Measurements from ENCODE around the gene PTBP3. TPM values are rescaled to one million over a fixed set of nuclear protein-coding genes. Genes with fewer than 3 reads are reported as not detected.

PTBP3 gene
- total RNA-seq, 1 experiment from 2014 or later, result 172 TPM

- intact Hi-C loops (cut with micrococcal nuclease; ENCODE audit: unreplicated experiment), result no loop called here
- CTCF ChIA-PET, result no interaction called here
- Mint-ChIP-seq H3K4me1 (ENCODE audit: low read depth, unreplicated experiment) (peaks cover 71% of the 10 kb centered on the region), H3K9me3 (ENCODE audit: unreplicated experiment) (no peaks in the 10 kb centered on the region), H3K27me3 (ENCODE audit: insufficient read depth, unreplicated experiment) (no peaks in the 10 kb centered on the region), H3K36me3 (ENCODE audit: insufficient read depth, unreplicated experiment) (peaks cover 29% of the 10 kb centered on the region), H3K4me3 (ENCODE audit: unreplicated experiment) (peak overlapping the region; percentile 58), H3K27ac (ENCODE audit: unreplicated experiment) (peak overlapping the region; percentile 87)
- BruUV-seq (replicated peaks), result no TSS peak
- Histone ChIP-seq H3K9me3 (no peaks in the 10 kb centered on the region), H3K27me3 (replicated peaks; ENCODE audit: control insufficient read depth, insufficient read depth, low read length) (no peaks in the 10 kb centered on the region), H3K4me3 (ENCODE audit: low read depth, low read length) (no peak overlapping the region), H3K4me1 (peaks cover 91% of the 10 kb centered on the region), H3K36me3 (ENCODE audit: control insufficient read depth, insufficient read depth, low read length) (no peaks in the 10 kb centered on the region; the same call in 1 of the 2 replicates)
- no peak for TF ChIP-seq CTCF (IDR thresholded peaks at IDR 0.05; ENCODE audit: insufficient read depth in 1 of 2, low read depth in 1 of 2, low read length in 1 of 2, severe bottlenecking in 1 of 2, unreplicated experiment in 1 of 2)
- POLR2A ChIA-PET, result no interaction called here
- peak; percentile 63 to 90 for DNase-seq
Measured at GRCh38 chr9:112169368-112169767, 164.1 kb downstream of the PTBP3 start.

- ChIA-PET CTCF (no interaction called here), POLR2A (no interaction called here)
- Histone ChIP-seq H3K4me3 (ENCODE audit: low read depth, low read length) (no peak overlapping the region), H3K9me3 (no peaks in the 10 kb centered on the region), H3K4me1 (peaks cover 93% of the 10 kb centered on the region), H3K36me3 (ENCODE audit: control insufficient read depth, insufficient read depth, low read length) (no peaks in the 10 kb centered on the region), H3K27me3 (replicated peaks; ENCODE audit: control insufficient read depth, insufficient read depth, low read length) (no peaks in the 10 kb centered on the region)
- Mint-ChIP-seq H3K27ac (ENCODE audit: unreplicated experiment) (peak overlapping the region; percentile 87), H3K27me3 (ENCODE audit: insufficient read depth, unreplicated experiment) (no peaks in the 10 kb centered on the region), H3K36me3 (ENCODE audit: insufficient read depth, unreplicated experiment) (peaks cover 29% of the 10 kb centered on the region), H3K4me3 (ENCODE audit: unreplicated experiment) (peak overlapping the region; percentile 58), H3K4me1 (ENCODE audit: low read depth, unreplicated experiment) (peaks cover 64% of the 10 kb centered on the region), H3K9me3 (ENCODE audit: unreplicated experiment) (no peaks in the 10 kb centered on the region)
- no peak for TF ChIP-seq CTCF (IDR thresholded peaks at IDR 0.05; ENCODE audit: insufficient read depth in 1 of 2, low read depth in 1 of 2, low read length in 1 of 2, severe bottlenecking in 1 of 2, unreplicated experiment in 1 of 2)
- BruUV-seq (replicated peaks), result no TSS peak
- DNase-seq, result no peak
- intact Hi-C loops (cut with micrococcal nuclease; ENCODE audit: unreplicated experiment), result no loop called here
Measured at GRCh38 chr9:112168197-112168596, 165.2 kb downstream of the PTBP3 start.

Other genes with a start within 250 kb of the PTBP3 start
- 53.4 and 60.1 TPM in 2 replicates for gene SUSD1, start 158.3 kb downstream of the PTBP3 start, total RNA-seq (2022)
- 122 and 134 TPM in 2 replicates for gene HSDL2, start 46.5 kb upstream of the PTBP3 start, total RNA-seq (2022)
- 20.0 and 22.7 TPM in 2 replicates for gene KIAA1958, start 153.2 kb upstream of the PTBP3 start, total RNA-seq (2022)